B cell (primary cell): Measurements from ENCODE around the gene COL2A1.

ENCODE experiments used
- EZH2 ChIP-seq: IDR thresholded peaks from 2 replicates; pipeline ENCODE4 v1.6.1; 2012; ENCODE audit warnings: borderline replicate concordance, low read depth, mild to moderate bottlenecking, moderate library complexity, low read length; ENCODE audit not compliant: insufficient read depth, poor library complexity, severe bottlenecking
- TF ChIP-seq, protein P1 (sequence below): fragments of 200-600 bp; IDR thresholded peaks from one replicate; pipeline ENCODE4 v1.8.0; 2022; ENCODE audit warnings: antibody characterized with exemption, mild to moderate bottlenecking

DNA sequence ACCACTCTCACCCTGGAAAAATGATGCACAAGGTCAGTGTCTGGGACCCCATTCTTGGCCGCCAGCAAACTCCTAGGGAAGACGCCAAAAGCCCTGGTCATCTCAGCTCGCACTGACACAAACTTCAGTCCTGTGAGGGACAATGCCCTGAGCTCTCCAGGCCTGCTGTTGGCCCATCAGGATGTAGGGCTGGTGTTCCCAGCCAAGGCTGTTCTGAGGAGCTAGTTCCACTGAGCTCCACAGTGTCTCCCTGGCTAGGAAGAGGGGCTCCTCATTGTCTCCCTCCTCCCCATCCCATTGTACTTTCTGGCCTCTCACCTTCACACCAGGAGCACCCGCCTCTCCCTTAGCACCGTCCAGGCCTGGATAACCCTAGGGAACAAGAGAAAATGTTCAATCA, 10.8 kb downstream of the COL2A1 start:
- no peak for TF ChIP-seq EZH2
- TF ChIP-seq, protein P1, sequence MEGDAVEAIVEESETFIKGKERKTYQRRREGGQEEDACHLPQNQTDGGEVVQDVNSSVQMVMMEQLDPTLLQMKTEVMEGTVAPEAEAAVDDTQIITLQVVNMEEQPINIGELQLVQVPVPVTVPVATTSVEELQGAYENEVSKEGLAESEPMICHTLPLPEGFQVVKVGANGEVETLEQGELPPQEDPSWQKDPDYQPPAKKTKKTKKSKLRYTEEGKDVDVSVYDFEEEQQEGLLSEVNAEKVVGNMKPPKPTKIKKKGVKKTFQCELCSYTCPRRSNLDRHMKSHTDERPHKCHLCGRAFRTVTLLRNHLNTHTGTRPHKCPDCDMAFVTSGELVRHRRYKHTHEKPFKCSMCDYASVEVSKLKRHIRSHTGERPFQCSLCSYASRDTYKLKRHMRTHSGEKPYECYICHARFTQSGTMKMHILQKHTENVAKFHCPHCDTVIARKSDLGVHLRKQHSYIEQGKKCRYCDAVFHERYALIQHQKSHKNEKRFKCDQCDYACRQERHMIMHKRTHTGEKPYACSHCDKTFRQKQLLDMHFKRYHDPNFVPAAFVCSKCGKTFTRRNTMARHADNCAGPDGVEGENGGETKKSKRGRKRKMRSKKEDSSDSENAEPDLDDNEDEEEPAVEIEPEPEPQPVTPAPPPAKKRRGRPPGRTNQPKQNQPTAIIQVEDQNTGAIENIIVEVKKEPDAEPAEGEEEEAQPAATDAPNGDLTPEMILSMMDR, result no peak
